GM12872 (cell line): Measurements from ENCODE around the gene SGTB.
A peak's percentile ranks its signal among the peaks of the same experiment; 100 is the strongest.

ENCODE experiments used
- TF ChIP-seq, protein P1 (sequence below): IDR thresholded peaks from 3 replicates; pipeline ENCODE4 v1.5.1; 2011; ENCODE audit warnings: low read depth, mild to moderate bottlenecking, low read length, moderate library complexity; ENCODE audit not compliant: insufficient read depth

The SGTB gene

GRCh38 chr5:65765582-65765981, 43.7 kb upstream of the SGTB start:
- TF ChIP-seq, protein P1, sequence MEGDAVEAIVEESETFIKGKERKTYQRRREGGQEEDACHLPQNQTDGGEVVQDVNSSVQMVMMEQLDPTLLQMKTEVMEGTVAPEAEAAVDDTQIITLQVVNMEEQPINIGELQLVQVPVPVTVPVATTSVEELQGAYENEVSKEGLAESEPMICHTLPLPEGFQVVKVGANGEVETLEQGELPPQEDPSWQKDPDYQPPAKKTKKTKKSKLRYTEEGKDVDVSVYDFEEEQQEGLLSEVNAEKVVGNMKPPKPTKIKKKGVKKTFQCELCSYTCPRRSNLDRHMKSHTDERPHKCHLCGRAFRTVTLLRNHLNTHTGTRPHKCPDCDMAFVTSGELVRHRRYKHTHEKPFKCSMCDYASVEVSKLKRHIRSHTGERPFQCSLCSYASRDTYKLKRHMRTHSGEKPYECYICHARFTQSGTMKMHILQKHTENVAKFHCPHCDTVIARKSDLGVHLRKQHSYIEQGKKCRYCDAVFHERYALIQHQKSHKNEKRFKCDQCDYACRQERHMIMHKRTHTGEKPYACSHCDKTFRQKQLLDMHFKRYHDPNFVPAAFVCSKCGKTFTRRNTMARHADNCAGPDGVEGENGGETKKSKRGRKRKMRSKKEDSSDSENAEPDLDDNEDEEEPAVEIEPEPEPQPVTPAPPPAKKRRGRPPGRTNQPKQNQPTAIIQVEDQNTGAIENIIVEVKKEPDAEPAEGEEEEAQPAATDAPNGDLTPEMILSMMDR, result no peak

DNA sequence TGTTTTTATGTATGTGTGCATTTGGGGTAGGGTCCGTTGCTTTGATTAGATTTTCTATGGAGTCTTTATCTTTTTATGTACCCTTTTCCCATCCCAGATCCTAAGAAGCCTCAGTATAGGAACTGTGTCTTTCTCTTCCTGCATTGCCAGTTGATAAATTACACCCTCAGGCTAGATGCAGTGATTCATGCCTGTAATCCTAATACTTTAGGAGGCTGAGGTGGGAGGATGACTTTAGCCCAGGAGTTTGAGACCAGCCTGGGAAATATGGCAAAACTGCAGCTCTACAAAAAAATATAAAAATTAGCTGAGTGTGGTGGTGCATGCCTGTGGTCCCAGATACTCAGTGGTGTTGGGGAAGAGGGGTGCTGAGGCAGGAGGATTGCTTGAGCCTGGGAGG, 40.3 kb upstream of the SGTB start:
- TF ChIP-seq, protein P1, result no peak

GRCh38 chr5:65760504-65761275, 38.8 kb upstream of the SGTB start:
- TF ChIP-seq, protein P1, result 0 out of 3 replicates have a peak, but pooled peaks have one; percentile 21

DNA sequence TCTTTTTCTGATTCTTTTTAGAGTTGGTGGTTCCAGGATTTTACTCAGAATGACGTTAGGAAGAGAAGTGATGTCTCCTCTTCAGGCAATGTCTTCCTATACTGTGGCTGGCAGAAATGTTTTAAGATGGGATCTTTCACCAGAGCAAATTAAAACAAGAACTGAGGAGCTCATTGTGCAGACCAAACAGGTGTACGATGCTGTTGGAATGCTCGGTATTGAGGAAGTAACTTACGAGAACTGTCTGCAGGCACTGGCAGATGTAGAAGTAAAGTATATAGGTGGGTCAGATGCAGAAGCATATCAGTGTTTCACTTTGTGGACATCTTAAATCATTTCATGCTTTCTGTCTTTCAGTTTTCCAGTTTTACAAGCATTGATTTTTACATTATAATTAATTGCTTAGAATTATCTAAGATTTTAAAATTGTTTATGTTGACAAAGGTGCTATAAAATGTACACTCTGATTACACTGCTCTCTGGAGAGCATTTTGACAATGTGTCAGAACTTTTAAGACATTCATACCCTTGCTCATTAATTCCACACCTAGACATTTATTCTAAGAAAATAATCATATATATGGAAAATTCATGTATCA, 36.7 kb upstream of the SGTB start:
- TF ChIP-seq, protein P1, result no peak

- TF ChIP-seq, protein P1, result no peak
Measured at GRCh38 chr5:65753189-65753588, 31.3 kb upstream of the SGTB start.

GRCh38 chr5:65750938-65751337, 29.0 kb upstream of the SGTB start:
- TF ChIP-seq, protein P1, result no peak

DNA sequence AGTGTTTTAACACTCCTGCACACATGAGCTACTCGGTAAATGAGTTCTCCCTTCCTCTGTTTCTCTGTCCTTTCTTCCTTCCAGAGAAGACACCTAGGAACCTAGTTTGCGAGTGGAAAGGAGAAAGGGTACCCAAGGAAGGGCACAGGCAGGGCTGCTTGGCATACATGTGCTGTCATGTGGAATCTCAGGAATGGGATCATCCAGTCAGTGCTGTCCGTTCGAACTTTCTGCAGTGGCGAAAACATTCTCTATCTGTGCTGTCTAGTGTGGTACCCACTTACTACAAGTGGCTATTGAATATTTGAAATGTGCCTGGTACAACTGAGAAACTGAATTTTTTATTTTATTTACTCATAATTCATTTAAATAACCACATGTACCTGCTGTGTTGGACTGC, 28.0 kb upstream of the SGTB start:
- TF ChIP-seq, protein P1, result no peak
